ENCODE measurements around the gene FLT3.
"Not testable (repeated sequence)": the region's sequence is repeated elsewhere in the genome, so short reads cannot be mapped to it uniquely, and the experiment has no call there.

- TF ChIP-seq CTCF, POLR2AphosphoS5 (IDR thresholded peaks at IDR 0.05): not testable (repeated sequence)
Observed at GRCh38 chr13:28077820-28078219, 22.6 kb downstream of the FLT3 start.
